OCI-LY3 (cell line): Measurements from ENCODE around the gene ARRDC1.
A peak's percentile ranks its signal among the peaks of the same experiment; 100 is the strongest.

Experiments
- H2AFZ ChIP-seq: fragments of 200-600, 300-600 bp; shearing (Covaris generic); 2 replicates; pipeline ENCODE4 v1.6.0; 2014; ENCODE audit warnings: antibody characterized with exemption, low read depth, low read length
- H3K27ac ChIP-seq: fragments of 200-600, 300-600 bp; sonication (generic); 2 replicates; pipeline ENCODE4 v1.5.1; 2014; ENCODE audit warnings: mild to moderate bottlenecking, low read length, moderate library complexity, mixed read lengths
- H3K27me3 ChIP-seq: fragments of 200-600, 300-600 bp; sonication (generic); 2 replicates; pipeline ENCODE4 v1.6.1; 2014; ENCODE audit warnings: low read depth, low read length, mixed read lengths
- H3K36me3 ChIP-seq: fragments of 200-600, 300-600 bp; sonication (generic); replicated peaks from 2 replicates; pipeline ENCODE3; 2014; ENCODE audit warnings: low read depth, low read length, mixed read lengths
- H3K4me1 ChIP-seq: fragments of 300-600, 200-600 bp; sonication (generic); 2 replicates; pipeline ENCODE4 v1.6.1; 2014; ENCODE audit warnings: low read length, mixed read lengths
- H3K4me2 ChIP-seq: fragments of 200-600, 300-600 bp; sonication (generic); 2 replicates; pipeline ENCODE4 v1.6.1; 2014; ENCODE audit warnings: low read length, mixed read lengths
- H3K4me3 ChIP-seq: fragments of 300-600, 200-600 bp; sonication (generic); 2 replicates; pipeline ENCODE4 v1.5.1; 2014; ENCODE audit warnings: antibody characterized with exemption, mild to moderate bottlenecking, low read length, moderate library complexity
- H3K79me2 ChIP-seq: fragments of 300-600, 200-600 bp; shearing (Covaris generic); 2 replicates; pipeline ENCODE4 v1.6.1; 2014; ENCODE audit warnings: mild to moderate bottlenecking, low read length, mixed read lengths
- H3K9ac ChIP-seq: fragments of 300-600, 200-600 bp; shearing (Covaris generic); 2 replicates; pipeline ENCODE4 v1.6.0; 2014; ENCODE audit warnings: mild to moderate bottlenecking, low read length, moderate library complexity
- H3K9me3 ChIP-seq: fragments of 200-600, 300-600 bp; shearing (Covaris generic); 2 replicates; pipeline ENCODE4 v1.6.1; 2014; ENCODE audit warnings: low read length, mixed read lengths; ENCODE audit not compliant: insufficient read depth
- H4K20me1 ChIP-seq: fragments of 200-600, 300-600 bp; sonication (generic); 2 replicates; pipeline ENCODE4 v1.6.1; 2016; ENCODE audit warnings: low read length, mixed read lengths; ENCODE audit not compliant: insufficient read depth
- CTCF ChIP-seq: fragments of 200-600, 300-600 bp; sonication (generic); IDR thresholded peaks from 2 replicates; pipeline ENCODE4 v1.5.1; 2014; ENCODE audit warnings: antibody characterized with exemption, low read length, low read depth
- EZH2phosphoT487 ChIP-seq: fragments of 200-600 bp; shearing (Covaris generic); IDR thresholded peaks from 2 replicates; pipeline ENCODE4 v1.6.1; 2018; ENCODE audit warnings: antibody characterized with exemption, mixed run types, low read depth

Gene ARRDC1

GRCh38 chr9:137579259-137579604 is 26.3 kb upstream of the ARRDC1 start:
- peak overlapping the region; percentile 33; the same call in 1 of the 2 replicates for H3K9ac ChIP-seq
- peak overlapping the region; percentile 7; the same call in 1 of the 2 replicates for H3K27ac ChIP-seq
- H4K20me1 ChIP-seq, result peaks cover 14% of the 10 kb centered on the region; the same call in 1 of the 2 replicates
- H3K27me3 ChIP-seq, result no peaks in the 10 kb centered on the region
- peak overlapping the region; percentile 98 for H3K4me3 ChIP-seq
- no peaks in the 10 kb centered on the region for H3K9me3 ChIP-seq
- H3K79me2 ChIP-seq, result peaks cover 41% of the 10 kb centered on the region
- H3K4me1 ChIP-seq, result peaks cover 37% of the 10 kb centered on the region
- peak overlapping the region; percentile 47; the same call in 1 of the 2 replicates for H2AFZ ChIP-seq
- TF ChIP-seq EZH2phosphoT487, result no peak
- no peak for TF ChIP-seq CTCF
- H3K4me2 ChIP-seq, result peak overlapping the region; percentile 89
- peaks cover 17% of the 10 kb centered on the region for H3K36me3 ChIP-seq

GRCh38 chr9:137580209-137580953 is 25.1 kb upstream of the ARRDC1 start:
- Histone ChIP-seq H3K4me3 (no peak overlapping the region), H3K9ac (no peak overlapping the region), H3K79me2 (peaks cover 32% of the 10 kb centered on the region), H3K9me3 (no peaks in the 10 kb centered on the region), H2AFZ (no peak overlapping the region), H3K4me2 (no peak overlapping the region), H3K27me3 (no peaks in the 10 kb centered on the region), H4K20me1 (peaks cover 14% of the 10 kb centered on the region; the same call in 1 of the 2 replicates), H3K27ac (no peak overlapping the region), H3K4me1 (peaks cover 27% of the 10 kb centered on the region), H3K36me3 (peaks cover 16% of the 10 kb centered on the region)
- TF ChIP-seq CTCF (no peak), EZH2phosphoT487 (no peak)

- Histone ChIP-seq H3K27me3 (no peaks in the 10 kb centered on the region), H3K4me1 (peaks cover 22% of the 10 kb centered on the region), H2AFZ (no peak overlapping the region), H4K20me1 (peaks cover 14% of the 10 kb centered on the region; the same call in 1 of the 2 replicates), H3K27ac (no peak overlapping the region), H3K36me3 (peaks cover 21% of the 10 kb centered on the region), H3K9ac (no peak overlapping the region), H3K4me2 (no peak overlapping the region), H3K79me2 (peaks cover 31% of the 10 kb centered on the region), H3K9me3 (no peaks in the 10 kb centered on the region), H3K4me3 (no peak overlapping the region)
- TF ChIP-seq CTCF (no peak), EZH2phosphoT487 (no peak)
Observed at GRCh38 chr9:137580954-137581322, 24.5 kb upstream of the ARRDC1 start.

- no peak overlapping the region for H3K4me2 ChIP-seq
- H3K9me3 ChIP-seq, result no peaks in the 10 kb centered on the region
- peaks cover 24% of the 10 kb centered on the region for H3K79me2 ChIP-seq
- H3K9ac ChIP-seq, result no peak overlapping the region
- H3K36me3 ChIP-seq, result peaks cover 24% of the 10 kb centered on the region
- no peak overlapping the region for H3K4me3 ChIP-seq
- no peak overlapping the region for H2AFZ ChIP-seq
- H4K20me1 ChIP-seq, result peaks cover 14% of the 10 kb centered on the region; the same call in 1 of the 2 replicates
- no peak overlapping the region for H3K27ac ChIP-seq
- no peak for TF ChIP-seq EZH2phosphoT487
- TF ChIP-seq CTCF, result no peak
- no peaks in the 10 kb centered on the region for H3K27me3 ChIP-seq
- H3K4me1 ChIP-seq, result peaks cover 15% of the 10 kb centered on the region
Observed at GRCh38 chr9:137581361-137582285, 23.9 kb upstream of the ARRDC1 start.
